Bronchus fibroblast of lung (primary cell): ENCODE measurements around the gene CCL5. TPM values are rescaled to one million over a fixed set of nuclear protein-coding genes. Genes with fewer than 3 reads are reported as not detected.

Source experiments
- total RNA-seq: library from RNA; depleted of rRNA; stranded (reverse); fragments of >200 nt; gene quantifications from 2 replicates; pipeline ENCODE4 v1.2.3, GENCODE V29; 2015

CCL5 gene
- not detected in 2 replicates for total RNA-seq

DNA sequence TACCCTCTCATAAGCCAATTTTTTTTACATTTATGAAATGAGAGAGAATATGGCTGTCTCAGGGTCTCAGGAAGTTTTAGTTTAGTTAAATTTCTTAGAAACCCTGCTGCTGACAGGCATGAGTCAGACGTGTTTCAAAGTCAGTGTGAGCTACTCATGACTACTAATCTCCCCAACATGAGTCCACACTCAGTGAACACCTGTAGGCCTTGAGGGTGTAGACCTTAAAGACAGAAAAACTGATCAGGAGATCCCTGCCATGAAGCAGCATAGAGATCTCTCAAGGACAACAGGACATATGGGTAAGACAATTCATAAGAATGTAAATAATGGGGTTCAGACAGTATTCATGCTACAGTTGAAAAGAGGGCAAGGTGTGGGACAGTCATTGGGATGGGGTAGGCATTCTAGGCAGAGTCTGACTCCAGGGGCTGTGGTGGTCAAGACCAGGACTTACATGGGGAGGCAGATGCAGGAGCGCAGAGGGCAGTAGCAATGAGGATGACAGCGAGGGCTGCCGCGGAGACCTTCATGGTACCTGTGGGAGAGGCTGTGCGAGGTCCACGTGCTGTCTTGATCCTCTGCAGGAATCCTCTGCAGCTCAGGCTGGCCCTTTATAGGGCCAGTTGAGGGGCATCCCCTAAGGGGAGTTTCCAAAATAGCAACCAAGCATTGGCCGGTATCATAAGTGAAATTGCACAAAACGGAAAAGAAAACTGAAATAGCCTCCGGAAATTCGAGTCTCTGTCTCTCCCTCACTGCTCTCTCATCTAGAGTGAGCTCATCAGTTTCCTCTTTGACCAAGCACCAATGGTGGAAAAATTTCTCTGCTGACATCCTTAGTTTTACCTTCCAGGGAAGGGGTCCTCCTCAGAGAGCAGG is at the start of gene CCL5:
CCL5 (minus strand) TSS at position 588 of the 882 bp plus-strand sequence.

GRCh38 chr17:35868737-35869136 is 11.4 kb downstream of the CCL5 start, which contains the start of gene HEATR9:
Gene HEATR9, minus strand, starts transcription at chr17:35868891. Its CDS starts 149 bp downstream, at chr17:35868742.

Other genes with a start within 250 kb of the CCL5 start
- gene RASL10B, start 148.7 kb downstream of the CCL5 start, total RNA-seq = 4.7 and 5.1 TPM in 2 replicates
- not detected in 2 replicates for gene GAS2L2, start 127.1 kb downstream of the CCL5 start, total RNA-seq
- gene C17orf50, start 119.5 kb downstream of the CCL5 start, total RNA-seq = not detected in 2 replicates
- gene MMP28, start 84.7 kb downstream of the CCL5 start, total RNA-seq = 0.67 and 2.2 TPM in 2 replicates
- gene TAF15, start 70.9 kb downstream of the CCL5 start, total RNA-seq = 25.9 and 32.3 TPM in 2 replicates
- not detected in 2 replicates for gene HEATR9, start 11.5 kb downstream of the CCL5 start, total RNA-seq
- gene RDM1, start 50.4 kb upstream of the CCL5 start, total RNA-seq = 1.5 and 6.7 TPM in 2 replicates
- not detected in 2 replicates for gene LYZL6, start 63.4 kb upstream of the CCL5 start, total RNA-seq
- not detected in 2 replicates for gene CCL16, start 101.1 kb upstream of the CCL5 start, total RNA-seq
- not detected in 2 replicates for gene CCL14, start 106.4 kb upstream of the CCL5 start, total RNA-seq
- not detected in 2 replicates for gene CCL15, start 121.2 kb upstream of the CCL5 start, total RNA-seq
- gene CCL23, start 137.6 kb upstream of the CCL5 start, total RNA-seq = not detected in 2 replicates
- not detected in 2 replicates for gene CCL18, start 183.9 kb upstream of the CCL5 start, total RNA-seq
- not detected in 2 replicates for gene CCL3, start 209.8 kb upstream of the CCL5 start, total RNA-seq
- gene CCL4, start 223.5 kb upstream of the CCL5 start, total RNA-seq = not detected in 2 replicates